ENCODE data around the gene DENND1A.

GRCh38 chr9:123946101-123946821 is 16.3 kb upstream of the DENND1A start:
- TF ChIP-seq GATA2 (IDR thresholded peaks at IDR 0.05; ENCODE audit: low read depth, low read length) (no peak), GATA3 (IDR thresholded peaks at IDR 0.05; ENCODE audit: low read depth, low read length) (no peak)

Data from SH-SY5Y (cell line).